HG03575 (cell line): ENCODE measurements around the gene MAP3K4.

Source experiments
- ATAC-seq: cut with Tn5 transposase; IDR thresholded peaks from one replicate; pipeline ENCODE4 v1.9.1; 2021; ENCODE audit not compliant: unreplicated experiment, insufficient number of reproducible peaks, low FRiP score; ENCODE audit errors: extremely low read depth

The MAP3K4 gene

GRCh38 chr6:160992980-160993314 is 1.4 kb downstream of the MAP3K4 start:
- no peak for ATAC-seq

GRCh38 chr6:160995271-160995670 is 3.7 kb downstream of the MAP3K4 start:
- ATAC-seq: no peak

GRCh38 chr6:160996131-160996601 is 4.6 kb downstream of the MAP3K4 start:
- no peak for ATAC-seq

- ATAC-seq: no peak
These were observed 6.6 kb downstream of the MAP3K4 start for GRCh38 chr6:160998217-160998616.

- ATAC-seq: no peak
These were observed 7.2 kb downstream of the MAP3K4 start for GRCh38 chr6:160998766-160999165.

- no peak for ATAC-seq
These were observed 7.9 kb downstream of the MAP3K4 start for GRCh38 chr6:160999516-160999915.

GRCh38 chr6:161000632-161001031 is 9.1 kb downstream of the MAP3K4 start:
- no peak for ATAC-seq

- ATAC-seq: no peak
These were observed 9.9 kb downstream of the MAP3K4 start for GRCh38 chr6:161001421-161001820.

GRCh38 chr6:161003336-161003735 is 11.8 kb downstream of the MAP3K4 start:
- no peak for ATAC-seq

GRCh38 chr6:161008245-161008644 is 16.7 kb downstream of the MAP3K4 start:
- no peak for ATAC-seq

- no peak for ATAC-seq
These were observed 18.4 kb downstream of the MAP3K4 start for GRCh38 chr6:161009991-161010390.

- ATAC-seq: no peak
These were observed 18.8 kb downstream of the MAP3K4 start for GRCh38 chr6:161010418-161010817.

- ATAC-seq: no peak
These were observed 20.2 kb downstream of the MAP3K4 start for GRCh38 chr6:161011492-161012480.

- no peak for ATAC-seq
These were observed 22.1 kb downstream of the MAP3K4 start for GRCh38 chr6:161013695-161014094.

GRCh38 chr6:161017766-161018564 is 26.4 kb downstream of the MAP3K4 start:
- ATAC-seq: no peak

- ATAC-seq: no peak
These were observed 27.8 kb downstream of the MAP3K4 start for GRCh38 chr6:161019324-161019839.

GRCh38 chr6:161021543-161021942 is 30.0 kb downstream of the MAP3K4 start:
- no peak for ATAC-seq

- no peak for ATAC-seq
These were observed 30.6 kb downstream of the MAP3K4 start for GRCh38 chr6:161021998-161022743.

GRCh38 chr6:161023316-161023715 is 31.7 kb downstream of the MAP3K4 start:
- no peak for ATAC-seq
